GM12801 (cell line): ENCODE data around the gene NEDD4.

ENCODE experiments used
- TF ChIP-seq, protein P1 (sequence below): IDR thresholded peaks from one replicate; pipeline ENCODE4 v1.5.1; 2011; ENCODE audit warnings: control low read depth; ENCODE audit not compliant: insufficient read length; ENCODE audit errors: extremely low read depth

NEDD4 gene

DNA sequence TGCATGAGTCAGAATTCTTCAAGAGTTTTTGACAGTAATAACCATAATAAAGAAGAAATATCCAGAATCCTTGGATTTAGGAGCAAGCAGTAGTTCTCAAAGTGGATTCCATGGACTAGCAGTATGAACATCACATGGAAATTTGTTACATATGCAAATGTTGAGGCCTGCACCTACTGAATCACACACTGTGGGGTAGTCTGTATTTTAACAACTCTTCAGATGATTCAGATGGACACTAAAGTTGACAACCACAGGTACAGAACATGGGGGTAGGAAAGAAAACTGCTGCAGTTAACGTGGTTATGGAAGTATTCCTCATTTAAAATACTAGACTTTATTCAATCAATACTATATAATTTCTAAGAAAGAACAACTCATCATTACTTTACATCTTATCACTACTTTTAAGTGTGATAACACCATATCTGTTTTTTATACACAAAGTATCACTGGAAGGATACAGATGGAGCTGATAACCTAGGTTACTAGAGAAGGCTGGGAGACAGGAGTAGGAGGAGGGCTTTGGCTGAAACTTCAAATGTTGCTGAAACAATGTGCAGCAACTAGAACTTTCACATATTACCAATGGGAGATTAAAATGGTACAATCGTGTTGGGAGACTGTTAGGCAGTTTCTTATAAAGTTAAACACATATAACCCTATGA is 11.7 kb downstream of the NEDD4 start:
- TF ChIP-seq, protein P1, sequence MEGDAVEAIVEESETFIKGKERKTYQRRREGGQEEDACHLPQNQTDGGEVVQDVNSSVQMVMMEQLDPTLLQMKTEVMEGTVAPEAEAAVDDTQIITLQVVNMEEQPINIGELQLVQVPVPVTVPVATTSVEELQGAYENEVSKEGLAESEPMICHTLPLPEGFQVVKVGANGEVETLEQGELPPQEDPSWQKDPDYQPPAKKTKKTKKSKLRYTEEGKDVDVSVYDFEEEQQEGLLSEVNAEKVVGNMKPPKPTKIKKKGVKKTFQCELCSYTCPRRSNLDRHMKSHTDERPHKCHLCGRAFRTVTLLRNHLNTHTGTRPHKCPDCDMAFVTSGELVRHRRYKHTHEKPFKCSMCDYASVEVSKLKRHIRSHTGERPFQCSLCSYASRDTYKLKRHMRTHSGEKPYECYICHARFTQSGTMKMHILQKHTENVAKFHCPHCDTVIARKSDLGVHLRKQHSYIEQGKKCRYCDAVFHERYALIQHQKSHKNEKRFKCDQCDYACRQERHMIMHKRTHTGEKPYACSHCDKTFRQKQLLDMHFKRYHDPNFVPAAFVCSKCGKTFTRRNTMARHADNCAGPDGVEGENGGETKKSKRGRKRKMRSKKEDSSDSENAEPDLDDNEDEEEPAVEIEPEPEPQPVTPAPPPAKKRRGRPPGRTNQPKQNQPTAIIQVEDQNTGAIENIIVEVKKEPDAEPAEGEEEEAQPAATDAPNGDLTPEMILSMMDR, result no peak

DNA sequence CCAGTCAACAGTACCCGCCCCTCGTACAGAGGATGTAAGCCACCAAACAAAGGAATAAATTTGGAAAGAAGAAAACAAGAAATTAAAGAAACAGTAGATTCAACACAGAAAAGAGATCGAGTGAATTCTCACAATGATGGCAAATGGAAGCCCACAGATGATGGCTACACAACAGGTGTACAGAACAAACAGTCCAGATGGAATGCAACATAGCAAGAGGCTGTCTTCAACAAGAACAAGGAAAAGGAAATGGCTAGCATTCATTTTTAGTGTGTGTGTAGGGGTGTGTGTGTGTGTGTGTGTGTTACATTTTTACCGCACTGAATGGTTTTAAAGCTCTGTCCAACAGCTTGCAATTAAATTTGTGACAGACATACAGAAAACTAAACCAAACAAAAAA is 12.9 kb downstream of the NEDD4 start:
- TF ChIP-seq, protein P1, result no peak

DNA sequence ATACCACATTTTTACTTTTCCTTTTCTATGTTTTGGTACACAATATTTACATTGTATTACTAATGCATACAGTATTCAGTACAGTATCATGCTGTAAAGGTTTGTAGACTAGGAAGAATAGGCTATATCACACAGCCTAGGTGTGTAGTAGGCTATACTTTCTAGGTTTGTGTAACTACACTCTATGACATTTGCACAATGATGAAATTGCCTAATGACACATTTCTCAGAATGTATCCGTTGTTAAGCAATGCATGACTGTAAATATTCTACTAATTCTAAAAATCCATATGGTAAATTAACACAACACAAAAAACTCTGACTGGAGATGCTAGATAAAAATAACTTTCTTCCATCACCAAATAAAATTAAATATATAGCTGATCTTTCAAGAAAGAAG is 16.2 kb downstream of the NEDD4 start:
- TF ChIP-seq, protein P1, result no peak

DNA sequence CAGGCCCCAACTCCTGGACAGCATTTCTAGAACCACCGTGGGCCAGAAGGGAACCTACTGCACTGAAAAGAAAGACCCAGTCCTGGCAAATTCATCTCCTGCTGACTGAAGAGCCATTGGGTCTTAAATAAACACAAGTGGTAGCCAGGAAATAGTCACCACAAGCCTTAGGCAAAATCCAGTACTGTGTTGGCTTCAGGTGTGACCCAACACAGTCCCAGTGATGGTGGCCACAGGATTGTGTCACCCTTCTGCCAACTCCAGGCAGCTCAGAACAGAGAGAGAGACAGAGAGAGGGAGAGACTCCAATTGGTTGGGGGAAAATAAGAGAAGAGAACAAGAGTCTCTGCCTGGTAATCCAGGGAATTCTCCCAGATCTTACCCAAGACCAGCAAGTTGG is 23.1 kb downstream of the NEDD4 start:
- TF ChIP-seq, protein P1, result no peak

DNA sequence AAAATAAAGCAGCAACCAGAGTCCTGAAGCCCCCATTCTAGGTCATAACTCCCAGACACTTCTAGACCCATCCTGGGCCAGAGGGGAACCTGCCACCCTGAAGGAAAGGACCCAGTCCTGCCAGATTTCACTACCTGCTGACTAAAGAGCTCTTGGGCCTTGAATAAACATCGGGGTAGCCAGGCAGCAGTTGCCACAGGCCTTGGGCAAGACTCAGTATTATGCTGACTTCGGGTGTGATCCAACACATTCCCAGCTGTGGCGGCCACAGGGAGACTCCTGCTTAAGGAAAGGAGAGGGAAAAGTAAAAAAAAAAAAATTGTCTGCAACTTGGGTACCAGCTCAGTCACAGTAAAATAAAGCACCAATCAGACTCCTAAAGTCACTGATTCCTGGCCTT is 23.8 kb downstream of the NEDD4 start:
- TF ChIP-seq, protein P1, result no peak

DNA sequence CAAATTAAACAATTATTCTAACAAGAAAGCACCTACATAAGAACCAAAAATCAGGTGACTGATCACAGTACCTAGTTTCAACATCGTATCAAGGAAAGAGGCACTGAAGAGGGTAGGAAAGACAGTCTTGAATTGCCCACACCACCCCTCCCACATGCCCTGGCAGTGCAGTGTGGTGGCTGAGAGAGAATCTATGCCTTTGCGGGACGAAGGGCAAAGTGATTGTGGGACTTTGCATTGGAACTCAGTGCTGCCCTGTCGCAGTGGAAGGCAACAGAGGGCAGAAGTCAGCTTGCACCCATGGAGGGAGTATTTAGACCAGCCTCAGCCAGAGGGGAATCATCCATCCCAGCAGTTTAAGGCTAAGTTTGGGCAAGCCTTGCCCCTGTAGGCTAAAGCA is 24.5 kb downstream of the NEDD4 start:
- TF ChIP-seq, protein P1, result no peak

DNA sequence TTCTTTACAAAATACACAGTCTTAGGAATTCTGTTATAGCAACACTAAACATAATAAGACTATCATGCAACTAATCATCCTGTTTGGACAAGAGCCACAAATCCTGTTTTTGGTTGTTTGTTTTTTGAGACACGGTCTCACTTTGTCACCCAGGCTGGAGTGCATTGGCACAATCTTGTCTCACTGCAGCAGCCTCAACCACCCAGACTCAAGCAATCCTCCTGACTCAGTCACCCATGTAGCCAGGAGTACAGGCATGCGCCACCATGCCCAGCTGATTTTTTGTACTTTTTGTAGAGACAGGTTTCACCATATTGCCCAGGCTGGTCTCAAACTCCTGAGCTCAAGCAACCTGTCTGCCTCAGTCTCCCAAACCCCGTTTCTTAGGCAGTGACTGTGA is 28.3 kb downstream of the NEDD4 start:
- TF ChIP-seq, protein P1, result no peak
